ENCODE data around the gene REV3L. TPM values are rescaled to one million over a fixed set of nuclear protein-coding genes. Genes with fewer than 3 reads are reported as not detected.

Gene REV3L
- total and polyA plus RNA-seq, 2 of the 13 experiments (the other 11 are each of a cell fraction or from before 2014, with no cell fraction given) = 12.8 to 31.3 TPM

GRCh38 chr6:111449129-111449528 lies 33.9 kb downstream of the REV3L start (continued):
- no peak for TF ChIP-seq IKZF5 (CRISPR knock-in tag; IDR thresholded peaks at IDR 0.05)
- TF ChIP-seq ZC3H13 (CRISPR knock-in tag; IDR thresholded peaks at IDR 0.05) = no peak

GRCh38 chr6:111447051-111447450 lies 36.0 kb downstream of the REV3L start:
- ATAC-seq = no peak
- no peak for FAIRE-seq
- Histone ChIP-seq H3K27me3 (ENCODE audit: control insufficient read depth in 1 of 2, insufficient read depth in 2 of 2, low read length in 2 of 2) (no peaks in the 10 kb centered on the region), H3K4me3 (replicated peaks in 1 of 3; ENCODE audit: insufficient read depth in 1 of 3, low read depth in 2 of 3, low read length in 3 of 3) (no peak overlapping the region), H3K27ac (ENCODE audit: extremely low read length, insufficient read depth, low read length) (no peak overlapping the region), H3K9me3 (ENCODE audit: low read length) (no peaks in the 10 kb centered on the region), H3K4me2 (ENCODE audit: low read depth, low read length) (no peak overlapping the region), H4K20me1 (ENCODE audit: insufficient read depth, low read length) (no peaks in the 10 kb centered on the region), H3K79me2 (ENCODE audit: insufficient read depth, low read length) (peaks cover 74% of the 10 kb centered on the region), H3K36me3 (replicated peaks in 1 of 2; ENCODE audit: control insufficient read depth in 1 of 2, insufficient read depth in 2 of 2, low read length in 2 of 2) (no peaks in the 10 kb centered on the region), H3K4me1 (ENCODE audit: insufficient read depth, low read length) (no peaks in the 10 kb centered on the region), H2AFZ (ENCODE audit: low read length) (no peak overlapping the region), H3K9ac (ENCODE audit: insufficient read depth, low read depth, low read length) (no peak overlapping the region)
- no peak for DNase-seq (ENCODE audit: low spot score)
- ChIA-PET CTCF (ENCODE audit: low intra/inter-chr PET ratio, low total read pairs) (no interaction called here), POLR2A (no interaction called here)
- in situ Hi-C loops (cut with HindIII; ENCODE audit: extremely low pct_ligation_motif_present, low pct_unique_long_range_greater_than_20kb) = no loop called here
- intact Hi-C loops (cut with micrococcal nuclease; ENCODE audit: unreplicated experiment) = no loop called here
- WGBS (ENCODE audit: low lambda C conversion rate) = 95% methylated on average over 5 of the region's 5 CpGs
- no peak for TF ChIP-seq RBFOX2 (IDR thresholded peaks at IDR 0.05; ENCODE audit: low read depth, low read length)
- TF ChIP-seq, protein P1, sequence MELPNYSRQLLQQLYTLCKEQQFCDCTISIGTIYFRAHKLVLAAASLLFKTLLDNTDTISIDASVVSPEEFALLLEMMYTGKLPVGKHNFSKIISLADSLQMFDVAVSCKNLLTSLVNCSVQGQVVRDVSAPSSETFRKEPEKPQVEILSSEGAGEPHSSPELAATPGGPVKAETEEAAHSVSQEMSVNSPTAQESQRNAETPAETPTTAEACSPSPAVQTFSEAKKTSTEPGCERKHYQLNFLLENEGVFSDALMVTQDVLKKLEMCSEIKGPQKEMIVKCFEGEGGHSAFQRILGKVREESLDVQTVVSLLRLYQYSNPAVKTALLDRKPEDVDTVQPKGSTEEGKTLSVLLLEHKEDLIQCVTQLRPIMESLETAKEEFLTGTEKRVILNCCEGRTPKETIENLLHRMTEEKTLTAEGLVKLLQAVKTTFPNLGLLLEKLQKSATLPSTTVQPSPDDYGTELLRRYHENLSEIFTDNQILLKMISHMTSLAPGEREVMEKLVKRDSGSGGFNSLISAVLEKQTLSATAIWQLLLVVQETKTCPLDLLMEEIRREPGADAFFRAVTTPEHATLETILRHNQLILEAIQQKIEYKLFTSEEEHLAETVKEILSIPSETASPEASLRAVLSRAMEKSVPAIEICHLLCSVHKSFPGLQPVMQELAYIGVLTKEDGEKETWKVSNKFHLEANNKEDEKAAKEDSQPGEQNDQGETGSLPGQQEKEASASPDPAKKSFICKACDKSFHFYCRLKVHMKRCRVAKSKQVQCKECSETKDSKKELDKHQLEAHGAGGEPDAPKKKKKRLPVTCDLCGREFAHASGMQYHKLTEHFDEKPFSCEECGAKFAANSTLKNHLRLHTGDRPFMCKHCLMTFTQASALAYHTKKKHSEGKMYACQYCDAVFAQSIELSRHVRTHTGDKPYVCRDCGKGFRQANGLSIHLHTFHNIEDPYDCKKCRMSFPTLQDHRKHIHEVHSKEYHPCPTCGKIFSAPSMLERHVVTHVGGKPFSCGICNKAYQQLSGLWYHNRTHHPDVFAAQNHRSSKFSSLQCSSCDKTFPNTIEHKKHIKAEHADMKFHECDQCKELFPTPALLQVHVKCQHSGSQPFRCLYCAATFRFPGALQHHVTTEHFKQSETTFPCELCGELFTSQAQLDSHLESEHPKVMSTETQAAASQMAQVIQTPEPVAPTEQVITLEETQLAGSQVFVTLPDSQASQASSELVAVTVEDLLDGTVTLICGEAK (IDR thresholded peaks at IDR 0.05) = no peak
- TF ChIP-seq, protein P1 (CRISPR knock-in tag; IDR thresholded peaks at IDR 0.05) = no peak
- no peak for TF ChIP-seq MATR3 (CRISPR knock-in tag; IDR thresholded peaks at IDR 0.05)
- TF ChIP-seq ZNF556 (CRISPR knock-in tag; IDR thresholded peaks at IDR 0.05; ENCODE audit: borderline replicate concordance) = no peak
- TF ChIP-seq EHMT2 (IDR thresholded peaks at IDR 0.05; ENCODE audit: borderline replicate concordance, low read depth, low read length) = no peak
- no peak for TF ChIP-seq RBAK (CRISPR knock-in tag; IDR thresholded peaks at IDR 0.05)
- no peak for TF ChIP-seq ZNF776 (CRISPR knock-in tag; IDR thresholded peaks at IDR 0.05)
- no peak for TF ChIP-seq POLR2G (IDR thresholded peaks at IDR 0.05; ENCODE audit: low read depth, low read length)
- TF ChIP-seq HDAC2 (CRISPR knock-in tag; IDR thresholded peaks at IDR 0.05) = no peak
- no TSS peak for BruUV-seq (replicated peaks)

Measured in HepG2 (cell line).